ENCODE data around the gene COPG2. TPM values are rescaled to one million over a fixed set of nuclear protein-coding genes. Genes with fewer than 3 reads are reported as not detected.

The COPG2 gene
- total and polyA plus RNA-seq, 2 donors (not counting 3 experiments of a cell fraction or from before 2014, with no cell fraction given): 9.4 to 11.6 TPM

GRCh38 chr7:130560972-130561371 lies 107.6 kb downstream of the COPG2 start:
- CTCF ChIA-PET: no interaction called here
- Histone ChIP-seq H3K36me3 (ENCODE audit: control insufficient read depth in 2 of 2, extremely low read depth in 1 of 2, insufficient read depth in 2 of 2, low read length in 2 of 2) (no peaks in the 10 kb centered on the region), H4K20me1 (replicated peaks; ENCODE audit: control insufficient read depth, extremely low read depth, insufficient read depth, low read length) (no peaks in the 10 kb centered on the region), H3K4me1 (ENCODE audit: control insufficient read depth, extremely low read depth, insufficient read depth, low read length) (no peaks in the 10 kb centered on the region), H3K9me3 (replicated peaks; ENCODE audit: control insufficient read depth, insufficient read depth, low read length) (no peaks in the 10 kb centered on the region), H3K9ac (replicated peaks; ENCODE audit: extremely low read depth, insufficient read depth, low read length) (no peak overlapping the region), H3K4me3 (replicated peaks in 1 of 3; ENCODE audit: insufficient read depth in 1 of 3, low read depth in 1 of 3, low read length in 3 of 3) (no peak overlapping the region), H3K79me2 (ENCODE audit: control insufficient read depth, insufficient read depth, low read length) (no peaks in the 10 kb centered on the region), H3K4me2 (ENCODE audit: insufficient read depth, low read length) (no peak overlapping the region), H3K9me1 (replicated peaks; ENCODE audit: control insufficient read depth, extremely low read depth, insufficient read depth, low read length) (no peaks in the 10 kb centered on the region), H2AFZ (ENCODE audit: low read depth, low read length) (peak overlapping the region; percentile 9), H3K27me3 (ENCODE audit: control insufficient read depth in 2 of 2, insufficient read depth in 2 of 2, low read length in 2 of 2) (no peaks in the 10 kb centered on the region), H3K27ac (ENCODE audit: insufficient read depth, low read depth, low read length) (no peak overlapping the region)
- DNase-seq (ENCODE audit: low read depth, low spot score): peak; percentile 48
- intact Hi-C loops (cut with micrococcal nuclease) (loop anchor here (1.0 to 2.0 kb wide), 3 partner anchors 68 to 488 kb away; partner anchors contain the start of gene MEST), dilution Hi-C loops (cut with MboI; ENCODE audit: extremely low pct_ligation_motif_present, low sequenced_read_pairs) (no loop called here)
- TF ChIP-seq FOS (IDR thresholded peaks at IDR 0.05; ENCODE audit: borderline replicate concordance, insufficient read depth, low read length) (no peak), CTCF (IDR thresholded peaks at IDR 0.05; ENCODE audit: extremely low read depth in 1 of 2, insufficient read depth in 1 of 2, low read depth in 1 of 2, low read length in 2 of 2) (no peak)
- POLR2A ChIA-PET: no interaction called here
- no TSS peak for BruUV-seq (replicated peaks)
- no peak for FAIRE-seq

GRCh38 chr7:130559184-130559583 lies 109.4 kb downstream of the COPG2 start:
- no peaks in the 10 kb centered on the region for H3K4me1 ChIP-seq (ENCODE audit: control insufficient read depth, extremely low read depth, insufficient read depth, low read length)
- intact Hi-C loops (cut with micrococcal nuclease) (no loop called here), dilution Hi-C loops (cut with MboI; ENCODE audit: extremely low pct_ligation_motif_present, low sequenced_read_pairs) (no loop called here)
- no peak overlapping the region for H3K4me2 ChIP-seq (ENCODE audit: insufficient read depth, low read length)
- no peak overlapping the region for H3K27ac ChIP-seq (ENCODE audit: insufficient read depth, low read depth, low read length)
- H3K9me1 ChIP-seq (replicated peaks; ENCODE audit: control insufficient read depth, extremely low read depth, insufficient read depth, low read length): no peaks in the 10 kb centered on the region
- CTCF ChIA-PET: no interaction called here
- no peaks in the 10 kb centered on the region for H3K79me2 ChIP-seq (ENCODE audit: control insufficient read depth, insufficient read depth, low read length)
- no TSS peak for BruUV-seq (replicated peaks)
- no peaks in the 10 kb centered on the region for H4K20me1 ChIP-seq (replicated peaks; ENCODE audit: control insufficient read depth, extremely low read depth, insufficient read depth, low read length)
- H3K9me3 ChIP-seq (replicated peaks; ENCODE audit: control insufficient read depth, insufficient read depth, low read length): no peaks in the 10 kb centered on the region
- POLR2A ChIA-PET: no interaction called here
- no peak overlapping the region for H2AFZ ChIP-seq (ENCODE audit: low read depth, low read length)
- no peaks in the 10 kb centered on the region for H3K36me3 ChIP-seq (ENCODE audit: control insufficient read depth in 2 of 2, extremely low read depth in 1 of 2, insufficient read depth in 2 of 2, low read length in 2 of 2)
- FAIRE-seq: no peak
- no peak for DNase-seq (ENCODE audit: low read depth, low spot score)
- no peaks in the 10 kb centered on the region for H3K27me3 ChIP-seq (ENCODE audit: control insufficient read depth in 2 of 2, insufficient read depth in 2 of 2, low read length in 2 of 2)
- no peak overlapping the region for H3K9ac ChIP-seq (replicated peaks; ENCODE audit: extremely low read depth, insufficient read depth, low read length)
- TF ChIP-seq MYC (IDR thresholded peaks at IDR 0.05; ENCODE audit: low read depth, low read length): no peak
- TF ChIP-seq POLR2A (IDR thresholded peaks at IDR 0.05; ENCODE audit: low read depth, low read length): no peak
- no peak for TF ChIP-seq GATA2 (IDR thresholded peaks at IDR 0.05; ENCODE audit: insufficient read depth, insufficient read length, low read depth, low read length)
- TF ChIP-seq MAX (IDR thresholded peaks at IDR 0.05; ENCODE audit: insufficient read depth, insufficient read length): no peak
- no peak for TF ChIP-seq JUN (IDR thresholded peaks at IDR 0.05; ENCODE audit: borderline replicate concordance, insufficient read depth, insufficient read length, low read depth)
- H3K4me3 ChIP-seq (replicated peaks in 1 of 3; ENCODE audit: insufficient read depth in 1 of 3, low read depth in 1 of 3, low read length in 3 of 3): no peak overlapping the region
